Loucy (cell line): ENCODE data around the gene PDE8B.

Experiments used
- CTCF ChIP-seq: fragments of 200-600 bp; sonication (generic); conservative IDR thresholded peaks from 2 replicates; pipeline ENCODE4 v1.5.1; 2014; ENCODE audit warnings: mild to moderate bottlenecking, antibody characterized with exemption, low read length
- EZH2phosphoT487 ChIP-seq: fragments of 200-600 bp; IDR thresholded peaks from 2 replicates; pipeline ENCODE4 v1.6.1; 2018; ENCODE audit warnings: antibody characterized with exemption, mild to moderate bottlenecking, moderate library complexity, borderline replicate concordance

GRCh38 chr5:77230727-77231470 lies 20.4 kb downstream of the PDE8B start:
- TF ChIP-seq CTCF (peak; percentile 46), EZH2phosphoT487 (no peak)
